PC-3 (cell line): ENCODE data around the gene AGO3.

Experiments used
- CTCF ChIP-seq: fragments of 300-600 bp; sonication (generic); conservative IDR thresholded peaks from 2 replicates; pipeline ENCODE4 v1.5.1; 2017; ENCODE audit warnings: antibody characterized with exemption, low read depth, mild to moderate bottlenecking, low read length
- EZH2 ChIP-seq: fragments of 300-600 bp; sonication (generic); IDR thresholded peaks from one replicate; pipeline ENCODE4 v1.6.1; 2017; ENCODE audit warnings: antibody characterized with exemption, mild to moderate bottlenecking, low read length; ENCODE audit not compliant: unreplicated experiment

- no peak for TF ChIP-seq CTCF
- no peak for TF ChIP-seq EZH2
Observed at GRCh38 chr1:35936838-35937237, 5.9 kb downstream of the AGO3 start.
